Activated CD8-positive, alpha-beta T cell treated with anti-CD3 and anti-CD28 coated beads, Interleukin-2, amount 10 ng/mL, durations not matched to agents 7 days and 5 days (primary cell): Measurements from ENCODE around the gene PSMB1. TPM values are rescaled to one million over a fixed set of nuclear protein-coding genes. Genes with fewer than 3 reads are reported as not detected.
"Not testable (repeated sequence)": the region's sequence is repeated elsewhere in the genome, so short reads cannot be mapped to it uniquely, and the experiment has no call there.

Experiments
- ATAC-seq: fragments of 150-1000 bp; cut with Tn5 transposase; one replicate; pipeline ENCODE4 v1.10.0; 2021; ENCODE audit warnings: moderate library complexity
- CTCF ChIA-PET: fragments of 350-600 bp; sonication (Branson Sonifier 250); formaldehyde crosslinking; loops from one replicate; lab custom pipeline; 2021; ENCODE audit warnings: antibody characterized with exemption; lab: Charles Lee
- POLR2A ChIA-PET: fragments of 350-600 bp; sonication (Branson Sonifier 250); formaldehyde crosslinking; loops from one replicate; lab custom pipeline; 2021; ENCODE audit warnings: antibody characterized with exemption; lab: Charles Lee
- DNase-seq: peaks from one replicate; pipeline ENCODE4 v3.0.0-alpha.2; 2020
- H3K27ac Mint-ChIP-seq: one replicate; pipeline ENCODE4 v1.8.0; 2021; ENCODE audit warnings: mild to moderate bottlenecking, mixed read lengths
- H3K27me3 Mint-ChIP-seq: one replicate; pipeline ENCODE4 v1.8.0; 2021; ENCODE audit warnings: low read depth, mixed read lengths
- H3K36me3 Mint-ChIP-seq: one replicate; pipeline ENCODE4 v1.8.0; 2021; ENCODE audit warnings: low read depth, mixed read lengths
- H3K4me1 Mint-ChIP-seq: one replicate; pipeline ENCODE4 v1.8.0; 2021; ENCODE audit warnings: low read depth, mixed read lengths
- H3K4me3 Mint-ChIP-seq: one replicate; pipeline ENCODE4 v1.8.0; 2021; ENCODE audit warnings: mild to moderate bottlenecking, mixed read lengths
- H3K9me3 Mint-ChIP-seq: one replicate; pipeline ENCODE4 v1.8.0; 2022; ENCODE audit warnings: mixed read lengths; ENCODE audit not compliant: insufficient read depth
- total RNA-seq, 2 experiments: library from RNA; stranded (reverse); gene quantifications; one replicate each; pipeline ENCODE4 v1.2.3, GENCODE V29; 2021

Gene PSMB1
- total RNA-seq, 2 experiments from 2014 or later: 161 to 173 TPM

- DNase-seq (no peak), ATAC-seq (no peak)
- peaks cover 39% of the 10 kb centered on the region for H3K36me3 Mint-ChIP-seq
- H3K27ac Mint-ChIP-seq: no peak overlapping the region
- no peaks in the 10 kb centered on the region for H3K9me3 Mint-ChIP-seq
- peaks cover 1% of the 10 kb centered on the region for H3K27me3 Mint-ChIP-seq
- POLR2A ChIA-PET: no interaction called here
- H3K4me3 Mint-ChIP-seq: no peak overlapping the region
- peaks cover 5% of the 10 kb centered on the region for H3K4me1 Mint-ChIP-seq
- CTCF ChIA-PET: interaction anchor here (6.9 kb wide), 1 partner anchor 702 kb away, joined by 32 read pairs; no protein-coding TSS in a partner anchor
Measured at GRCh38 chr6:170533792-170534191, 19.3 kb downstream of the PSMB1 start.

- Mint-ChIP-seq H3K36me3 (peaks cover 36% of the 10 kb centered on the region), H3K4me3 (no peak overlapping the region), H3K9me3 (no peaks in the 10 kb centered on the region), H3K27ac (no peak overlapping the region), H3K4me1 (peaks cover 12% of the 10 kb centered on the region), H3K27me3 (peaks cover 3% of the 10 kb centered on the region)
- ChIA-PET CTCF (interaction anchor here (0.6 to 6.9 kb wide), 3 partner anchors 702 to 743 kb away, joined by 3 to 32 read pairs (median 26); no protein-coding TSS in a partner anchor), POLR2A (no interaction called here)
- ATAC-seq: no peak
- no peak for DNase-seq
Measured at GRCh38 chr6:170532867-170533488, 20.1 kb downstream of the PSMB1 start.

DNA sequence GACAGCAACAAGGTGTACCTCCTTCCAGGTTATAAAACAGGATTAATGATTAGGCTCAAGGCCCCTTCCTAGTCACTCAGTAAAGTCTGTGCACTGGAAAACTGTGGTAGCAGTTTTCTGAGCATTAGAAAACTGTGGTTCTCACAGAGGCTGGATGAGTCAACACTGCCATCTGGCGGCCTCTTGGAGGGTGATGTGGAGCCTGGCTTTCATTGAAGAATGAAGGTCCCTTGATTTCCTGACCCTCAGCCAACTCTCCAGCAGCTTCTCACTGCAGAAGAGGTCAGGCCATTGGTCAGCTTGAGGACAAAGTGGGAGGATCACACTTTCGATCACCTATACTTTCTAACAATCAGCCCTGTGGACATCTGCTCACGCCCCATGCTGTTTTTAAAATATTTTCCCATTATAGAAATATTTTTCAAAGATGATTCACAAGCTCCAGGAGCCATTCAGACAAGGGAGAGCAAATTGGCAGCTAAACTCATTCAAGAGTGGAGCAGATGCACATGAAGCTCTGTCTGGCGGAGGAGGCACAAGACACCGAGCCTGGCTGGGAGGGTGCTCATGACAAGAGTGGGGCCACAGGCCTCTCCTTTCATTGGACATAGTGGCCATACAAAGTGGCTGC, 23.2 kb downstream of the PSMB1 start:
- Mint-ChIP-seq H3K9me3 (no peaks in the 10 kb centered on the region), H3K4me1 (peaks cover 12% of the 10 kb centered on the region), H3K36me3 (peaks cover 10% of the 10 kb centered on the region), H3K27me3 (peaks cover 14% of the 10 kb centered on the region), H3K27ac (no peak overlapping the region), H3K4me3 (no peak overlapping the region)
- ATAC-seq (peak; percentile 76), DNase-seq (peak; percentile 80)
- ChIA-PET CTCF (interaction anchor here (0.7 to 6.9 kb wide), 21 partner anchors 9 to 1636 kb away, joined by 3 to 32 read pairs (median 5); partner anchors contain the start of genes DLL1, PSMB1 and TBP), POLR2A (interaction anchor here (0.8 kb wide), 1 partner anchor 16 kb away, joined by 3 read pairs; no protein-coding TSS in a partner anchor)

GRCh38 chr6:170527995-170528394, 25.1 kb downstream of the PSMB1 start:
- CTCF ChIA-PET: interaction anchor here (2.4 to 6.9 kb wide), 4 partner anchors 11 to 697 kb away, joined by 9 to 32 read pairs (median 17); partner anchors contain the start of genes PSMB1 and TBP
- POLR2A ChIA-PET, H3K4me3 Mint-ChIP-seq, H3K36me3 Mint-ChIP-seq, H3K27ac Mint-ChIP-seq, H3K9me3 Mint-ChIP-seq, ATAC-seq, DNase-seq: not testable (repeated sequence)
- Mint-ChIP-seq H3K27me3 (peaks cover 26% of the 10 kb centered on the region), H3K4me1 (peaks cover 21% of the 10 kb centered on the region)

GRCh38 chr6:170525795-170526194, 27.3 kb downstream of the PSMB1 start:
- Mint-ChIP-seq H3K27me3 (peaks cover 36% of the 10 kb centered on the region), H3K4me3 (no peak overlapping the region), H3K36me3 (no peaks in the 10 kb centered on the region), H3K9me3 (no peaks in the 10 kb centered on the region), H3K4me1 (peaks cover 26% of the 10 kb centered on the region), H3K27ac (no peak overlapping the region)
- ChIA-PET POLR2A (no interaction called here), CTCF (interaction anchor here (0.6 to 1.5 kb wide), 2 partner anchors 575 to 736 kb away, joined by 4 read pairs; no protein-coding TSS in a partner anchor)
- no peak for DNase-seq
- ATAC-seq: no peak

- CTCF ChIA-PET: interaction anchor here (2.9 kb wide), 1 partner anchor 693 kb away, joined by 13 read pairs; no protein-coding TSS in a partner anchor
- Mint-ChIP-seq H3K27ac (no peak overlapping the region), H3K27me3 (peaks cover 52% of the 10 kb centered on the region), H3K36me3 (no peaks in the 10 kb centered on the region), H3K4me1 (peaks cover 22% of the 10 kb centered on the region), H3K4me3 (no peak overlapping the region), H3K9me3 (no peaks in the 10 kb centered on the region)
- POLR2A ChIA-PET: no interaction called here
- DNase-seq: no peak
- ATAC-seq: no peak
Measured at GRCh38 chr6:170524172-170524502, 29.0 kb downstream of the PSMB1 start.

- ChIA-PET POLR2A (no interaction called here), CTCF (interaction anchor here (2.9 kb wide), 1 partner anchor 692 kb away, joined by 13 read pairs; no protein-coding TSS in a partner anchor)
- Mint-ChIP-seq H3K9me3 (no peaks in the 10 kb centered on the region), H3K4me1 (peaks cover 18% of the 10 kb centered on the region), H3K4me3 (no peak overlapping the region), H3K27me3 (peaks cover 55% of the 10 kb centered on the region), H3K36me3 (no peaks in the 10 kb centered on the region), H3K27ac (no peak overlapping the region)
- peak; percentile 50 for DNase-seq
- ATAC-seq: no peak
Measured at GRCh38 chr6:170523256-170524171, 29.6 kb downstream of the PSMB1 start.

DNA sequence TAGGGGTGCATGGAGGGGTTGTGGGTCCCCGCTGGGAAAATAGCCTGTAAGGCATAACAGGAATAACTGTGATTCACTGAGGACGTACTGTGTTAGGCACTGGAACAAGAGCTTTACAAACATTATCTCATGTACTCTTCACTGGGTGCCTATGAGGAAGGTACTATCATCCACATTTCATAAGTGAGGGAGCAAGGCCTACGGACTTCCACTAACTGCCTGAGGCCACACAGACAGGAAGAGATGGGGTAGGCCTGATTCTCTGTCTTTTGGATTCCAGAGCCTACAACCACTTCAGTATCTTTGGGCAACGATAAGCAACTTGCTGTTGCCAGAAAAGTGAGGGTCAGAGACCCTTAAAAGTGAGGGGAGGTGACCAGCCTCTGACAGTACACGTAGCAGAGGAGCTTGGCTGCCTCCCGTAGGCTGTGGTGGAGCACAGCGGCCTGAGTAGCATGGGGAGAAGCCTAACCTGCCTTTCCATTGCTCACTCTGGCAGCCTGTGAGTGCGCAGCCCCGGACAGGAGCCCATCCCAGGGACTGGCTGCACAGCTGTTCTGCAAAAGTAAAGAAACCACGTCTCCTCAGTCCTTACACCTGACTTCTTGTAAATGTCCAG, 30.4 kb downstream of the PSMB1 start:
- CTCF ChIA-PET: interaction anchor here (0.6 to 2.9 kb wide), 3 partner anchors 13 to 732 kb away, joined by 3 to 13 read pairs (median 5); no protein-coding TSS in a partner anchor
- DNase-seq (peak; percentile 28), ATAC-seq (no peak)
- Mint-ChIP-seq H3K9me3 (no peaks in the 10 kb centered on the region), H3K27ac (no peak overlapping the region), H3K36me3 (no peaks in the 10 kb centered on the region), H3K4me3 (no peak overlapping the region), H3K27me3 (peaks cover 63% of the 10 kb centered on the region), H3K4me1 (peaks cover 14% of the 10 kb centered on the region)
- POLR2A ChIA-PET: interaction anchor here (0.8 kb wide), 1 partner anchor 524 kb away, joined by 3 read pairs; no protein-coding TSS in a partner anchor

- Mint-ChIP-seq H3K4me3 (no peak overlapping the region), H3K4me1 (peaks cover 8% of the 10 kb centered on the region), H3K9me3 (no peaks in the 10 kb centered on the region), H3K27ac (no peak overlapping the region), H3K27me3 (peaks cover 64% of the 10 kb centered on the region), H3K36me3 (no peaks in the 10 kb centered on the region)
- ChIA-PET CTCF (interaction anchor here (0.6 to 2.7 kb wide), 25 partner anchors 9 to 727 kb away, joined by 3 to 26 read pairs (median 4); no protein-coding TSS in a partner anchor), POLR2A (no interaction called here)
- ATAC-seq: peak; percentile 90
- peak; percentile 59 for DNase-seq
Measured at GRCh38 chr6:170516783-170517616, 36.1 kb downstream of the PSMB1 start.

- DNase-seq: no peak
- CTCF ChIA-PET: no interaction called here
- no peaks in the 10 kb centered on the region for H3K9me3 Mint-ChIP-seq
- H3K4me1 Mint-ChIP-seq: peaks cover 4% of the 10 kb centered on the region
- H3K27me3 Mint-ChIP-seq: peaks cover 45% of the 10 kb centered on the region
- H3K36me3 Mint-ChIP-seq: no peaks in the 10 kb centered on the region
- H3K4me3 Mint-ChIP-seq: no peak overlapping the region
- POLR2A ChIA-PET: no interaction called here
- ATAC-seq: no peak
- H3K27ac Mint-ChIP-seq: no peak overlapping the region
Measured at GRCh38 chr6:170514908-170515307, 38.2 kb downstream of the PSMB1 start.
